B cell (primary cell): ENCODE results near the gene USP2. TPM values are rescaled to one million over a fixed set of nuclear protein-coding genes. Genes with fewer than 3 reads are reported as not detected.

Experiments
- ATAC-seq: fragments of 200-7000 bp; cut with Tn5 transposase; one replicate; pipeline ENCODE4 v1.10.0; 2021; ENCODE audit warnings: low read depth, mild to moderate bottlenecking, moderate number of reproducible peaks, moderate library complexity
- CTCF ChIA-PET: fragments of 350-600 bp; sonication (Branson Sonifier 250); formaldehyde crosslinking; loops from one replicate; lab custom pipeline; 2021; ENCODE audit warnings: antibody characterized with exemption, inconsistent platforms; lab: Charles Lee
- POLR2A ChIA-PET: fragments of 350-600 bp; sonication (Branson Sonifier 250); formaldehyde crosslinking; loops from one replicate; lab custom pipeline; 2021; ENCODE audit warnings: antibody characterized with exemption; lab: Charles Lee
- DNase-seq: peaks from one replicate; pipeline ENCODE4 v3.0.0; 2013
- H2AFZ ChIP-seq: 2 replicates; pipeline ENCODE4 v1.6.1; 2012; ENCODE audit warnings: mild to moderate bottlenecking, low read depth, low read length; ENCODE audit not compliant: insufficient read depth, poor library complexity, severe bottlenecking
- H3K27ac ChIP-seq, 2 donors: 1 replicate in 1 of 2; 2 replicates in 1 of 2; pipeline ENCODE4 v1.5.1; 2012 to 2013; ENCODE audit warnings: low read length in 2 of 2, mild to moderate bottlenecking in 2 of 2, moderate library complexity in 1 of 2
- H3K27me3 ChIP-seq, 4 experiments: fragments of 200-600 bp in 1 of 4; sonication (generic) in 1 of 4; replicated peaks in 1 of 4; 1 replicate in 2 of 4; 2 replicates in 2 of 4; pipeline versions ENCODE4 v1.6.1 to v1.7.0; 2013 to 2016; ENCODE audit warnings: low read length in 3 of 4, mild to moderate bottlenecking in 2 of 4, mixed read lengths in 1 of 4, moderate library complexity in 1 of 4; ENCODE audit not compliant: insufficient read depth in 4 of 4, control insufficient read depth in 3 of 4; ENCODE audit errors: control extremely low read depth in 1 of 4
- H3K36me3 ChIP-seq, 2 experiments: replicated peaks in 1 of 2; 1 replicate in 1 of 2; 2 replicates in 1 of 2; pipeline versions ENCODE4 v1.6.1 to v1.7.1; 2013; ENCODE audit warnings: low read length in 1 of 2; ENCODE audit not compliant: insufficient read depth in 2 of 2, control insufficient read depth in 1 of 2; ENCODE audit errors: control extremely low read depth in 1 of 2, extremely low read depth in 1 of 2
- H3K4me1 ChIP-seq, 2 donors: fragments of 200-600 bp in 1 of 2; sonication (generic) in 1 of 2; 1 replicate in 1 of 2; 2 replicates in 1 of 2; pipeline versions ENCODE4 v1.5.1 to v1.6.1; 2013 to 2017; ENCODE audit warnings: low read length in 2 of 2; ENCODE audit not compliant: control insufficient read depth in 2 of 2, insufficient read depth in 2 of 2
- H3K4me2 ChIP-seq: replicated peaks from 2 replicates; pipeline ENCODE3; 2012; ENCODE audit warnings: mild to moderate bottlenecking, low read depth, low read length; ENCODE audit not compliant: poor library complexity, severe bottlenecking
- H3K4me3 ChIP-seq, 5 experiments: fragments of 200-600 bp in 1 of 5; sonication (generic) in 1 of 5; 1 replicate in 3 of 5; 2 replicates in 2 of 5; pipeline versions ENCODE4 v1.5.1 to v1.7.0; 2011 to 2016; ENCODE audit warnings: low read length in 4 of 5, mild to moderate bottlenecking in 4 of 5, low read depth in 2 of 5, control low read depth in 1 of 5, moderate library complexity in 1 of 5; ENCODE audit not compliant: insufficient read depth in 1 of 5; ENCODE audit errors: control extremely low read depth in 1 of 5, extremely low read depth in 1 of 5
- H3K79me2 ChIP-seq: fragments of 200-600 bp; sonication (generic); one replicate; pipeline ENCODE4 v1.6.0; 2016; ENCODE audit warnings: low read length; ENCODE audit not compliant: control insufficient read depth, insufficient read depth
- H3K9ac ChIP-seq: fragments of 200-600 bp; sonication (generic); 2 replicates; pipeline ENCODE4 v1.6.1; 2017; ENCODE audit warnings: mild to moderate bottlenecking, low read length, moderate library complexity
- H3K9me3 ChIP-seq, 3 donors: one replicate each; pipeline versions ENCODE4 v1.6.1 to v1.7.1; 2013; ENCODE audit warnings: low read length in 2 of 3; ENCODE audit not compliant: control insufficient read depth in 2 of 3, insufficient read depth in 1 of 3; ENCODE audit errors: control extremely low read depth in 1 of 3
- H4K20me1 ChIP-seq: 2 replicates; pipeline ENCODE4 v1.6.0; 2012; ENCODE audit warnings: mild to moderate bottlenecking, low read length; ENCODE audit not compliant: insufficient read depth, control insufficient read depth, poor library complexity, severe bottlenecking
- H3K27ac Mint-ChIP-seq: one replicate; pipeline ENCODE4 v1.8.0; 2021; ENCODE audit warnings: mixed read lengths
- H3K27me3 Mint-ChIP-seq: one replicate; pipeline ENCODE4 v1.8.0; 2021; ENCODE audit warnings: mixed read lengths
- H3K4me1 Mint-ChIP-seq: one replicate; pipeline ENCODE4 v1.8.0; 2021; ENCODE audit warnings: mixed read lengths
- H3K4me3 Mint-ChIP-seq: one replicate; pipeline ENCODE4 v1.8.0; 2021; ENCODE audit warnings: mixed read lengths
- H3K9me3 Mint-ChIP-seq: one replicate; pipeline ENCODE4 v1.8.0; 2022; ENCODE audit warnings: mixed read lengths; ENCODE audit not compliant: insufficient read depth
- EZH2 ChIP-seq: IDR thresholded peaks from 2 replicates; pipeline ENCODE4 v1.6.1; 2012; ENCODE audit warnings: borderline replicate concordance, low read depth, mild to moderate bottlenecking, moderate library complexity, low read length; ENCODE audit not compliant: insufficient read depth, poor library complexity, severe bottlenecking
- WGBS: methylation state at CpG from one replicate; pipeline ENCODE4 v1.1.5; 2013; ENCODE audit warnings: missing lambda C conversion rate; ENCODE audit not compliant: insufficient coverage; 5-methylcytosine and 5-hydroxymethylcytosine counted together
- intact Hi-C: fragments of 100-400 bp; cut with micrococcal nuclease; formaldehyde crosslinking; loops from one replicate; pipeline ENCODE4 v1.10.0; 2022
- polyA plus RNA-seq: library from polyadenylated mRNA; depleted of rRNA; stranded (reverse); fragments of >200 nt; gene quantifications from 2 replicates; pipeline ENCODE4 v1.2.3, GENCODE V29; 2012
- total RNA-seq, 2 donors: library from RNA; stranded (reverse); fragments of 120-200 nt in 1 of 2; gene quantifications; 1 replicate in 1 of 2; 2 replicates in 1 of 2; pipeline versions ENCODE4 v1.2.3 to v1.2.4, GENCODE V29; 2013 to 2022
- TF ChIP-seq, protein P1 (sequence below): fragments of 200-600 bp; IDR thresholded peaks from one replicate; pipeline ENCODE4 v1.8.0; 2022; ENCODE audit warnings: antibody characterized with exemption, mild to moderate bottlenecking

Gene USP2
- total and polyA plus RNA-seq, 2 donors (not counting 1 experiment from before 2014, with no cell fraction given), result 0.09 TPM; not detected in 1

DNA sequence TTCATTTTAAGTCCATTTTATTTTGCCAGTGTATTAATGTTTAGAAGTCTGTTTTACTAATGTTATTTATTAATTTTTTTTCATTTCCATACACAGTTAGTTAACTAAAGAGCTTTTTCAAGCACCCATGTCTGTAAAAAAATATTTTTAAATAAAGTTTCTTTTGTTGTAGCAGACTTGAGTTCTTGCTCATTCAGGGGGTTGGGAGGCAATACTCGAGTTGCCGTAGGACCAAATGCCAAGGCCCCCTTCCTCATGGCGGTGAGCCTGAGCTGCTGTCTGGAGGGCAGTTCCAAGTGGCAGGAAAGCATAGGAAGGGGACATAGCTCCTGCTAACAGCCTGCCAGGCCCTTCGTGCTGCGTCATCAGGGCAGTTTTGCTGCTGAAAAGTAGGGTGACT lies 73.5 kb downstream of the USP2 start:
- 98% methylated on average over 4 of the region's 5 CpGs for WGBS
- intact Hi-C loops, result no loop called here
- Mint-ChIP-seq H3K9me3 (no peaks in the 10 kb centered on the region), H3K27me3 (no peaks in the 10 kb centered on the region), H3K4me1 (no peaks in the 10 kb centered on the region), H3K27ac (no peak overlapping the region), H3K4me3 (no peak overlapping the region)
- Histone ChIP-seq H3K9ac (no peak overlapping the region), H3K27ac (no peak overlapping the region), H4K20me1 (no peaks in the 10 kb centered on the region), H3K4me3 (no peak overlapping the region), H3K4me1 (no peaks in the 10 kb centered on the region), H3K36me3 (peaks cover 14 to 26% of the 10 kb centered on the region in 2 experiments), H3K9me3 (no peaks in the 10 kb centered on the region), H3K79me2 (no peaks in the 10 kb centered on the region), H3K4me2 (no peak overlapping the region), H3K27me3 (peaks cover 0 to 1% (median 0%) of the 10 kb centered on the region in 4 experiments), H2AFZ (no peak overlapping the region)
- ChIA-PET POLR2A (interaction anchor here (0.6 kb wide), 1 partner anchor 141 kb away, joined by 4 read pairs; no protein-coding TSS in a partner anchor), CTCF (interaction anchor here (0.7 to 2.6 kb wide), 5 partner anchors 13 to 143 kb away, joined by 3 to 15 read pairs (median 4); partner anchors contain the start of gene CBL)
- DNase-seq, result no peak
- ATAC-seq, result no peak
- TF ChIP-seq, protein P1, sequence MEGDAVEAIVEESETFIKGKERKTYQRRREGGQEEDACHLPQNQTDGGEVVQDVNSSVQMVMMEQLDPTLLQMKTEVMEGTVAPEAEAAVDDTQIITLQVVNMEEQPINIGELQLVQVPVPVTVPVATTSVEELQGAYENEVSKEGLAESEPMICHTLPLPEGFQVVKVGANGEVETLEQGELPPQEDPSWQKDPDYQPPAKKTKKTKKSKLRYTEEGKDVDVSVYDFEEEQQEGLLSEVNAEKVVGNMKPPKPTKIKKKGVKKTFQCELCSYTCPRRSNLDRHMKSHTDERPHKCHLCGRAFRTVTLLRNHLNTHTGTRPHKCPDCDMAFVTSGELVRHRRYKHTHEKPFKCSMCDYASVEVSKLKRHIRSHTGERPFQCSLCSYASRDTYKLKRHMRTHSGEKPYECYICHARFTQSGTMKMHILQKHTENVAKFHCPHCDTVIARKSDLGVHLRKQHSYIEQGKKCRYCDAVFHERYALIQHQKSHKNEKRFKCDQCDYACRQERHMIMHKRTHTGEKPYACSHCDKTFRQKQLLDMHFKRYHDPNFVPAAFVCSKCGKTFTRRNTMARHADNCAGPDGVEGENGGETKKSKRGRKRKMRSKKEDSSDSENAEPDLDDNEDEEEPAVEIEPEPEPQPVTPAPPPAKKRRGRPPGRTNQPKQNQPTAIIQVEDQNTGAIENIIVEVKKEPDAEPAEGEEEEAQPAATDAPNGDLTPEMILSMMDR, result no peak
- TF ChIP-seq EZH2, result no peak

DNA sequence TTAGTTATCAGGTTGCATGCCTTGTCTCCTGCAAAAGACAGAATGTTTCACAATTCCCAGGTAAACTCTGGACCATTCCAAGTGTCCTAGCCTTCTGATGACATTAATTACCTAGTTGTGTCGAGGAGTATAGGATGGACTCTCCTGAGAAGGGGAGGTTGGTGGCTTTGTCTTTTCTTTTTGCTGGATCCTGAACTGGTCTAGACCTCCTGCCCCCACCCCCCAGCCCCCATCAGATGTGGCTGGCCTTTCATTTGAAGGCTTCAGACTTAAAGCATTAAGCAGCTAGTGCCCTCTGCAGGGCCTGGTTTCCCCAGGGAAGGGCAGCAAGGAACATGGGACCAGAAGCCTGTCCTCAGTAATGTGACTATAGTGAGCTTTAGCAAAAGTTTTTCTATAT lies 74.3 kb downstream of the USP2 start:
- no peaks in the 10 kb centered on the region for H4K20me1 ChIP-seq
- no peak overlapping the region for H3K4me2 ChIP-seq
- WGBS, result no CpG with 5 or more reads among the region's 1 CpG
- H2AFZ ChIP-seq, result no peak overlapping the region
- ATAC-seq (no peak), DNase-seq (no peak)
- Mint-ChIP-seq H3K4me1 (no peaks in the 10 kb centered on the region), H3K4me3 (no peak overlapping the region), H3K27me3 (no peaks in the 10 kb centered on the region), H3K9me3 (no peaks in the 10 kb centered on the region), H3K27ac (no peak overlapping the region)
- peaks cover 17 to 33% of the 10 kb centered on the region in 2 experiments for H3K36me3 ChIP-seq
- no peak overlapping the region for H3K4me3 ChIP-seq
- H3K27ac ChIP-seq, result no peak overlapping the region
- H3K4me1 ChIP-seq, result no peaks in the 10 kb centered on the region
- H3K9me3 ChIP-seq, result no peaks in the 10 kb centered on the region
- no peaks in the 10 kb centered on the region for H3K79me2 ChIP-seq
- ChIA-PET POLR2A (interaction anchor here (0.6 kb wide), 1 partner anchor 141 kb away, joined by 4 read pairs; no protein-coding TSS in a partner anchor), CTCF (interaction anchor here (0.8 to 2.6 kb wide), 2 partner anchors 16 to 138 kb away, joined by 3 to 15 read pairs; no protein-coding TSS in a partner anchor)
- intact Hi-C loops, result no loop called here
- no peak overlapping the region for H3K9ac ChIP-seq
- H3K27me3 ChIP-seq, result no peaks in the 10 kb centered on the region
- TF ChIP-seq EZH2, result no peak
- TF ChIP-seq, protein P1, result no peak
